OCI-LY1 (cell line): ENCODE results near the gene TRIM2.

ENCODE experiments used
- H2AFZ ChIP-seq: fragments of 200-600 bp; sonication (generic), shearing (Covaris generic); 2 replicates; pipeline ENCODE4 v1.6.0; 2014; ENCODE audit warnings: antibody characterized with exemption, mild to moderate bottlenecking, low read length
- H3F3A ChIP-seq: fragments of 200-600 bp; sonication (generic), shearing (Covaris generic); 2 replicates; pipeline ENCODE4 v1.6.0; 2014; ENCODE audit warnings: mild to moderate bottlenecking, antibody characterized with exemption, low read length, moderate library complexity; ENCODE audit not compliant: insufficient read depth
- H3K27ac ChIP-seq: fragments of 200-600 bp; sonication (generic); 2 replicates; pipeline ENCODE4 v1.5.1; 2014; ENCODE audit warnings: low read length, mixed run types, mild to moderate bottlenecking, low read depth; ENCODE audit not compliant: poor library complexity, severe bottlenecking
- H3K27me3 ChIP-seq: fragments of 200-600 bp; sonication (generic); 2 replicates; pipeline ENCODE4 v1.6.0; 2014; ENCODE audit warnings: antibody characterized with exemption, mild to moderate bottlenecking, low read length, moderate library complexity; ENCODE audit not compliant: insufficient read depth
- H3K36me3 ChIP-seq: fragments of 200-600 bp; sonication (generic); 2 replicates; pipeline ENCODE4 v1.6.1; 2014; ENCODE audit warnings: mild to moderate bottlenecking, antibody characterized with exemption, low read length, moderate library complexity, mixed read lengths; ENCODE audit not compliant: insufficient read depth
- H3K4me1 ChIP-seq: fragments of 200-600 bp; sonication (generic); 2 replicates; pipeline ENCODE4 v1.5.1; 2014; ENCODE audit warnings: mild to moderate bottlenecking, low read length, moderate library complexity; ENCODE audit not compliant: insufficient read depth, severe bottlenecking
- H3K4me2 ChIP-seq: fragments of 200-600 bp; sonication (generic), shearing (Covaris generic); 2 replicates; pipeline ENCODE4 v1.6.1; 2014; ENCODE audit warnings: low read length
- H3K4me3 ChIP-seq: fragments of 200-600 bp; sonication (generic); 2 replicates; pipeline ENCODE4 v1.5.1; 2014; ENCODE audit warnings: low read length, low read depth, mild to moderate bottlenecking, mixed read lengths; ENCODE audit not compliant: poor library complexity, severe bottlenecking
- H3K79me2 ChIP-seq: fragments of 200-600 bp; shearing (Covaris generic); 2 replicates; pipeline ENCODE4 v1.6.1; 2016; ENCODE audit warnings: mixed run types, low read length, mixed read lengths; ENCODE audit not compliant: insufficient read depth
- H3K9ac ChIP-seq: fragments of 200-600 bp; sonication (generic), shearing (Covaris generic); 2 replicates; pipeline ENCODE4 v1.6.1; 2014; ENCODE audit warnings: mild to moderate bottlenecking, low read length, mixed read lengths
- H3K9me2 ChIP-seq: fragments of 200-600 bp; sonication (generic), shearing (Covaris generic); 2 replicates; pipeline ENCODE4 v1.6.1; 2014; ENCODE audit warnings: low read depth, mild to moderate bottlenecking, low read length, mixed read lengths
- H3K9me3 ChIP-seq: fragments of 200-600 bp; shearing (Covaris generic); 2 replicates; pipeline ENCODE4 v1.6.1; 2014; ENCODE audit warnings: low read length, mixed read lengths
- H4K20me1 ChIP-seq: fragments of 200-600 bp; sonication (generic), shearing (Covaris generic); 2 replicates; pipeline ENCODE4 v1.6.0; 2016; ENCODE audit warnings: mild to moderate bottlenecking, low read length; ENCODE audit not compliant: insufficient read depth
- EZH2 ChIP-seq: fragments of 200-600 bp; sonication (generic), shearing (Covaris generic); IDR thresholded peaks from 2 replicates; pipeline ENCODE4 v1.8.0; 2017; ENCODE audit warnings: borderline replicate concordance, mixed run types, mild to moderate bottlenecking, antibody characterized with exemption, low read length, moderate library complexity, mixed read lengths
- TF ChIP-seq, protein P1 (sequence below): fragments of 200-600 bp; sonication (generic), shearing (Covaris generic); IDR thresholded peaks from 2 replicates; pipeline ENCODE4 v1.5.1; 2017; ENCODE audit warnings: mild to moderate bottlenecking, antibody characterized with exemption, low read length, moderate library complexity, mixed read lengths

The TRIM2 gene

DNA sequence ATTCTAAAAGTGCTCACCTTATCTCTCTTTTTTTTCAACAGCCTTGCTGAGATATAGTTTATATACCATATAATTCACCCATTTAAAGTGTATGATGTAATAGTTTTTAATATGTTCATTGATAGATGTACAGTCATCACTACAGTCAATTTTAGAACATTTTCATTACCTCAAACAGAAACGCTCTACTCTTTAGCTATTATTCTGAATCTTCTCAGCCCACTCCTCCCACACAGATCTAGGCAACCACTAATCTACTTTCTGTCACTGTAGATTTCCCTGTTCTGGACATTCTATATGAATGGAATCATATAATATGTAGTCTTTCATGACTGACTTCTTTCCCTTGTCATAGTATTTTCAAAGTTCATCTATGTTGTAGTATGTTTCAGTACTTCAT, 162.8 kb downstream of the TRIM2 start:
- H3K27ac ChIP-seq = no peak overlapping the region
- no peak overlapping the region for H3K9ac ChIP-seq
- peaks cover 9% of the 10 kb centered on the region; the same call in 1 of the 2 replicates for H3K9me3 ChIP-seq
- H3K4me2 ChIP-seq = no peak overlapping the region
- H3K9me2 ChIP-seq = no peaks in the 10 kb centered on the region
- H3F3A ChIP-seq = no peaks in the 10 kb centered on the region; the same call in 1 of the 2 replicates
- H3K36me3 ChIP-seq = peaks cover 96% of the 10 kb centered on the region
- no peak overlapping the region for H3K4me3 ChIP-seq
- TF ChIP-seq EZH2 = no peak
- TF ChIP-seq, protein P1, sequence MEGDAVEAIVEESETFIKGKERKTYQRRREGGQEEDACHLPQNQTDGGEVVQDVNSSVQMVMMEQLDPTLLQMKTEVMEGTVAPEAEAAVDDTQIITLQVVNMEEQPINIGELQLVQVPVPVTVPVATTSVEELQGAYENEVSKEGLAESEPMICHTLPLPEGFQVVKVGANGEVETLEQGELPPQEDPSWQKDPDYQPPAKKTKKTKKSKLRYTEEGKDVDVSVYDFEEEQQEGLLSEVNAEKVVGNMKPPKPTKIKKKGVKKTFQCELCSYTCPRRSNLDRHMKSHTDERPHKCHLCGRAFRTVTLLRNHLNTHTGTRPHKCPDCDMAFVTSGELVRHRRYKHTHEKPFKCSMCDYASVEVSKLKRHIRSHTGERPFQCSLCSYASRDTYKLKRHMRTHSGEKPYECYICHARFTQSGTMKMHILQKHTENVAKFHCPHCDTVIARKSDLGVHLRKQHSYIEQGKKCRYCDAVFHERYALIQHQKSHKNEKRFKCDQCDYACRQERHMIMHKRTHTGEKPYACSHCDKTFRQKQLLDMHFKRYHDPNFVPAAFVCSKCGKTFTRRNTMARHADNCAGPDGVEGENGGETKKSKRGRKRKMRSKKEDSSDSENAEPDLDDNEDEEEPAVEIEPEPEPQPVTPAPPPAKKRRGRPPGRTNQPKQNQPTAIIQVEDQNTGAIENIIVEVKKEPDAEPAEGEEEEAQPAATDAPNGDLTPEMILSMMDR = no peak
- H2AFZ ChIP-seq = no peak overlapping the region
- no peaks in the 10 kb centered on the region for H3K79me2 ChIP-seq
- H3K4me1 ChIP-seq = no peaks in the 10 kb centered on the region
- H3K27me3 ChIP-seq = no peaks in the 10 kb centered on the region
- H4K20me1 ChIP-seq = no peaks in the 10 kb centered on the region

DNA sequence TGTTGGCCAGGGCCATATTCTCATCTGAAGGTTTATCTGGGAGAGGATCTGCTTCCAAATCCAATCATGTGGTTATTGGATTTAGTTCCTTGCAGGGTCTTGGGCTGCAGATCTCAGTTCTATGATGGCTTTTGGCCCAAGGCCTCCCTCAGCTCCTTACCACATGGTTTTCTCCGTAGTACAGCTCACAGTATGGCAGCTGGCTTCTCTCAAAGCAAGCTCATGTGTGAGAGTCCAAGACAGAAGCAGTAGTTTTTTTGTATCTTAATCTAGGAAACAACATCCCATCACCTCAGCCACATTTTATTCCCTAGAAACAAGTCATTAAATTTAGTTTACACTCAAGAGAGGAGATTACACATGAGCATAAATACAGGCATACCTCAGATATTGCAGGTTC, 164.8 kb downstream of the TRIM2 start:
- no peak for TF ChIP-seq EZH2
- TF ChIP-seq, protein P1 = no peak
- Histone ChIP-seq H3K4me1 (no peaks in the 10 kb centered on the region), H3K4me2 (no peak overlapping the region), H3K9ac (no peak overlapping the region), H3K9me3 (peaks cover 22% of the 10 kb centered on the region), H3K27me3 (no peaks in the 10 kb centered on the region), H3K9me2 (no peaks in the 10 kb centered on the region), H3K4me3 (no peak overlapping the region), H2AFZ (no peak overlapping the region), H3K79me2 (no peaks in the 10 kb centered on the region), H3K27ac (no peak overlapping the region), H3K36me3 (peaks cover 96% of the 10 kb centered on the region), H3F3A (no peaks in the 10 kb centered on the region; the same call in 1 of the 2 replicates), H4K20me1 (no peaks in the 10 kb centered on the region)

DNA sequence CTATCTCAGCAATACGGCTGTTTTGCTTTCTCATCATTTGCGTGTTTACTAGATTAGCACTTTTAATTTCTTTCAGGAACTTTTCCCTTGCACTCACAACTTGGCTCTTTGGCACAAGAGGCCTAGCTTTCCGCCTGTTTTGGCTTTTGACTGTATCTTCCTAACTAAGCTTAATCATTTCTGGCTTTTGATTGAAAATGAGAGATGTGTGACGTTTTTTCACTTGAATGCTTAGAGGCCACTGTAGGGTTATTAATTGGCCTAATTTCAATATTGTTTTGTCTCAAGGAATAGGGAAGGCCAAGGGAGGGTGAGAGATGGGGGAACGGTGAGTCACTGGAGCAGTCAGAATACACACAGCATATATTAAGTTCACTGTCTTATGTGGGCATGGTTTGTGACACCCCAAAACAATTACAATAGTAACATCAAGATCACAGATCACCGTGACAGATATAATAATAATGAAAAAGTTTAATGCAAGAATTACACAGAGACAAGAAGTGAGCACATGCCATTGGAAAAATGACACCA, 167.5 kb downstream of the TRIM2 start:
- Histone ChIP-seq H3K9me2 (no peaks in the 10 kb centered on the region), H3K36me3 (peaks cover 72% of the 10 kb centered on the region), H3K4me3 (no peak overlapping the region), H2AFZ (no peak overlapping the region), H3F3A (no peaks in the 10 kb centered on the region; the same call in 1 of the 2 replicates), H3K79me2 (no peaks in the 10 kb centered on the region), H3K27me3 (no peaks in the 10 kb centered on the region), H3K27ac (no peak overlapping the region), H4K20me1 (no peaks in the 10 kb centered on the region), H3K9me3 (peaks cover 22% of the 10 kb centered on the region), H3K4me2 (no peak overlapping the region), H3K9ac (no peak overlapping the region), H3K4me1 (peaks cover 3% of the 10 kb centered on the region)
- no peak for TF ChIP-seq EZH2
- TF ChIP-seq, protein P1 = no peak
